Liver (tissue), 3 donors: ENCODE results near the gene FEZF2.

Source experiments
- CTCF ChIP-seq: fragments of 150-350 bp; IDR thresholded peaks from 2 replicates; pipeline ENCODE4 v1.5.1; 2017; ENCODE audit warnings: improper control_type of control experiment, low read depth, low read length; ENCODE audit not compliant: missing input control
- EGR1 ChIP-seq, 2 donors: IDR thresholded peaks; 2 replicates each; pipeline ENCODE4 v1.6.1; 2016 to 2018; ENCODE audit warnings: antibody characterized with exemption in 2 of 2, low read depth in 2 of 2
- MAX ChIP-seq: IDR thresholded peaks from 2 replicates; pipeline ENCODE4 v1.6.1; 2016; ENCODE audit warnings: antibody characterized with exemption
- RXRA ChIP-seq, 2 donors: IDR thresholded peaks; 2 replicates each; pipeline ENCODE4 v1.6.1; 2017 to 2018; ENCODE audit warnings: antibody characterized with exemption in 2 of 2, mild to moderate bottlenecking in 1 of 2
- SP1 ChIP-seq: IDR thresholded peaks from 2 replicates; pipeline ENCODE4 v1.6.1; 2018; ENCODE audit warnings: antibody characterized with exemption, mild to moderate bottlenecking
- YY1 ChIP-seq: IDR thresholded peaks from 2 replicates; pipeline ENCODE4 v1.6.1; 2016; ENCODE audit warnings: antibody characterized with exemption, mild to moderate bottlenecking
- TF ChIP-seq, protein P1 (sequence below): IDR thresholded peaks from 2 replicates; pipeline ENCODE4 v1.6.1; 2016; ENCODE audit warnings: antibody characterized with exemption, mild to moderate bottlenecking
- donor health status: healthy.
- donor health status: healthy.

GRCh38 chr3:62355703-62356102 lies 17.6 kb downstream of the FEZF2 start:
- TF ChIP-seq MAX (no peak), CTCF (no peak), SP1 (no peak), EGR1 (IDR thresholded peaks at IDR 0.05; ENCODE audit: low read depth in 2 of 2) (no peak), YY1 (no peak), RXRA (IDR thresholded peaks at IDR 0.05) (no peak)
- TF ChIP-seq, protein P1, sequence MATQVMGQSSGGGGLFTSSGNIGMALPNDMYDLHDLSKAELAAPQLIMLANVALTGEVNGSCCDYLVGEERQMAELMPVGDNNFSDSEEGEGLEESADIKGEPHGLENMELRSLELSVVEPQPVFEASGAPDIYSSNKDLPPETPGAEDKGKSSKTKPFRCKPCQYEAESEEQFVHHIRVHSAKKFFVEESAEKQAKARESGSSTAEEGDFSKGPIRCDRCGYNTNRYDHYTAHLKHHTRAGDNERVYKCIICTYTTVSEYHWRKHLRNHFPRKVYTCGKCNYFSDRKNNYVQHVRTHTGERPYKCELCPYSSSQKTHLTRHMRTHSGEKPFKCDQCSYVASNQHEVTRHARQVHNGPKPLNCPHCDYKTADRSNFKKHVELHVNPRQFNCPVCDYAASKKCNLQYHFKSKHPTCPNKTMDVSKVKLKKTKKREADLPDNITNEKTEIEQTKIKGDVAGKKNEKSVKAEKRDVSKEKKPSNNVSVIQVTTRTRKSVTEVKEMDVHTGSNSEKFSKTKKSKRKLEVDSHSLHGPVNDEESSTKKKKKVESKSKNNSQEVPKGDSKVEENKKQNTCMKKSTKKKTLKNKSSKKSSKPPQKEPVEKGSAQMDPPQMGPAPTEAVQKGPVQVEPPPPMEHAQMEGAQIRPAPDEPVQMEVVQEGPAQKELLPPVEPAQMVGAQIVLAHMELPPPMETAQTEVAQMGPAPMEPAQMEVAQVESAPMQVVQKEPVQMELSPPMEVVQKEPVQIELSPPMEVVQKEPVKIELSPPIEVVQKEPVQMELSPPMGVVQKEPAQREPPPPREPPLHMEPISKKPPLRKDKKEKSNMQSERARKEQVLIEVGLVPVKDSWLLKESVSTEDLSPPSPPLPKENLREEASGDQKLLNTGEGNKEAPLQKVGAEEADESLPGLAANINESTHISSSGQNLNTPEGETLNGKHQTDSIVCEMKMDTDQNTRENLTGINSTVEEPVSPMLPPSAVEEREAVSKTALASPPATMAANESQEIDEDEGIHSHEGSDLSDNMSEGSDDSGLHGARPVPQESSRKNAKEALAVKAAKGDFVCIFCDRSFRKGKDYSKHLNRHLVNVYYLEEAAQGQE = no peak
